CD1c-positive myeloid dendritic cell (primary cell): ENCODE measurements around the gene PELI1.

ENCODE experiments used
- DNase-seq: peaks from one replicate; pipeline ENCODE4 v3.0.0-alpha.2; 2016; ENCODE audit errors: extremely low spot score

Gene PELI1, protein sequence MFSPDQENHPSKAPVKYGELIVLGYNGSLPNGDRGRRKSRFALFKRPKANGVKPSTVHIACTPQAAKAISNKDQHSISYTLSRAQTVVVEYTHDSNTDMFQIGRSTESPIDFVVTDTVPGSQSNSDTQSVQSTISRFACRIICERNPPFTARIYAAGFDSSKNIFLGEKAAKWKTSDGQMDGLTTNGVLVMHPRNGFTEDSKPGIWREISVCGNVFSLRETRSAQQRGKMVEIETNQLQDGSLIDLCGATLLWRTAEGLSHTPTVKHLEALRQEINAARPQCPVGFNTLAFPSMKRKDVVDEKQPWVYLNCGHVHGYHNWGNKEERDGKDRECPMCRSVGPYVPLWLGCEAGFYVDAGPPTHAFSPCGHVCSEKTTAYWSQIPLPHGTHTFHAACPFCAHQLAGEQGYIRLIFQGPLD

GRCh38 chr2:64144057-64145013 lies at the start of gene PELI1:
TSS of gene PELI1 (minus strand) at chr2:64144420. CDS start at chr2:64108310, 36,110 bp downstream.
- DNase-seq, result peak; percentile 92

- DNase-seq, result no peak
These were observed 49.3 kb upstream of the PELI1 start for GRCh38 chr2:64193491-64193890.

DNA sequence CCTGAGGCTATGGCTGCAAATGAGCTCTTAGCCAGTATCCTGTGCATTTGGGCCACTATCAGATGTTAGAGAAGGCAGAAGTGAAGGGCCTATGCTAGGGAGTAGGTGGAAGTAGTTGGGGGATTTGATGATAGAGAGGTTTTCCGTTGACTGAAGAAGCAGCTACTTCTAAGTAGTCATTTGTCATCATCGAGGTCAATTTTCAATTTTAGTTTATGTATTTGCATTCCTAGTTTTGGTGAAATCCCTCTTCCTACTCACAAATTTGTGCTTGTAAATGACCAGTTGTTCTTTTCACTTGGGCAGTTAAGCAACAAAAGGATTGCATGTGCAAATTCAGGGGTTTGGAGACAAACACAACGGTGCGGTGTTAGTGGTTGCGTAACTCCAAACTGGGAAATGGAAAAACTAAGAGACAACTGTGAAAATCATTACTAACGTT lies 48.5 kb upstream of the PELI1 start:
- peak; percentile 73 for DNase-seq

GRCh38 chr2:64192125-64192479 lies 47.9 kb upstream of the PELI1 start:
- DNase-seq, result peak; percentile 89

DNA sequence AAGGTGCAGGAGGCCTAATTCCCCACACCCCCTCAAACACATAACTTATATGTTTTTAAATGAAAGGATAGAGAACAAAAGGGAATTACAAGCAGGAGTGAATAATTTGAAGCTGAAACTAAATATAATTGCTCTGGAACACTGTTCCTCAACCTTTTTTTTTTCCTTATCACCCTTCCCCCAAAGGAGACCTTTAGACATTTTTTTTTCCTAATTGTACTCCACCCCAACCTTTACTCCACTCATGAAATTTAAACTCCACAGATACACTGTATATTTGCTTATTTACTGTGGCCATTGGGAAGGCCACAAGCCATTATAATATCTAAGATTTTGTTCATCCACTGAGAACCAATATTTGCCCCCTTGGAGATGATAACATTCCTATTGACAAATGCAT lies 45.4 kb upstream of the PELI1 start:
- no peak for DNase-seq

DNA sequence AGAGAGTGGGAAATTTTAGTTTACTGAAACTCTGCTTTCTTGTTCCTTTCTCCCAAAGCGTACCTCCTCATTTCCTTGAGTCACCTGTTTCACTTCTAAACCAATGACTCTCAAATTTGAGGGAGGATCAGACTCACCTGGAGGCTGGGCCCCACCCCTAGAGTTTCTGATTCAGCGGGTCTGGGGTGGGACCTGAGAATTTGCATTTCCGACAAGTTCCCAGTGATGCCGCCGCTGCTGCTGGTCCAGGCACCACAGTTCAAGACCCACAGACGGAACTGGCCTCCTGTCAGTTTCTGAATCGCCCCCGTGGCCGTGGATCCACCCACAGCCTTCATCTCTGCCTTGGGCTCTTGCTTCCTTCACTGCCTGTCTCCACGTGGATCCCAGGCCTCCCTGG lies 44.9 kb upstream of the PELI1 start:
- DNase-seq, result no peak

DNA sequence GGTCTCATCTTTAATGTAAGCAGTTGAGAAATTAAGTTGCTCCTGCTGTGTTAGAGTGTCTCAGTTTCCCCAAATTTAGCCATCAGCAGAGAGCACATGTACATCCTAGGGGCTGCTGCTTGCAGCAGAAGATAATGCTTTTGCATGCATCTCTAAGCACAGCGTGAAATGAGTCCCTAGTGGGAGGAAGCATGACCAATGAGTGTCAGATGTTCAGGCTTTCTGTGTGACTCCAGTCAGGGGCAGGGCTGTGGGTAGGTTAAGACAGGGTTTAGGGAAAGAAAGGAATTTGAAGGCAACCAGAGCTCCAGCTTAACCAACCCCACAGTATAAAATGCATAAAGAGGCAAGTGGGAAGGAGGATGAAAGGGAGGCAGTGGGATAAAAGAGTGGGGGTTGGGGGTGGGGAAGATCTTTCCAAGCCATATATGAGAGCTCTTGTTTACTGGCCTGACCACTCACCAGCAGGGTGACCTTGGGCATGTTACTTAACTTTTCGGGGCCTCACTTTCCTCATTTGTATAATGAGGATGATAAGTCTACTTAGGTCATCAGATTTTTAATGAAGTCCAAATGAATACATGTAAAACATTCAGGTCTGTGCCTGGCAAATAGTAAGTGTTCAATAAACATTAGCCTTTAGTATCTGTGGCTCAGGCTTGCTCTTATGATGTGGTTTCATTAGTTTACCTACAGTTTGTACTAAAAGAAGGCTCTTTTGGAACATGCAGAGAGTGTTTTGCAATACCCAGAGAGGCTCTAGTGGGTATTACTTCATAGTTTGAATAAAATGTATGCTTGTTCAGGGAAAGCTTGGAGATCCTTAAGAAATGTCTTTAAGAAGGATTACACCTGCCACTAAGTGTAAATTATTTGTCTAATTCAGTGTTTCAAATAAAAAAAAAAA lies 42.7 kb upstream of the PELI1 start:
- DNase-seq, result no peak

DNA sequence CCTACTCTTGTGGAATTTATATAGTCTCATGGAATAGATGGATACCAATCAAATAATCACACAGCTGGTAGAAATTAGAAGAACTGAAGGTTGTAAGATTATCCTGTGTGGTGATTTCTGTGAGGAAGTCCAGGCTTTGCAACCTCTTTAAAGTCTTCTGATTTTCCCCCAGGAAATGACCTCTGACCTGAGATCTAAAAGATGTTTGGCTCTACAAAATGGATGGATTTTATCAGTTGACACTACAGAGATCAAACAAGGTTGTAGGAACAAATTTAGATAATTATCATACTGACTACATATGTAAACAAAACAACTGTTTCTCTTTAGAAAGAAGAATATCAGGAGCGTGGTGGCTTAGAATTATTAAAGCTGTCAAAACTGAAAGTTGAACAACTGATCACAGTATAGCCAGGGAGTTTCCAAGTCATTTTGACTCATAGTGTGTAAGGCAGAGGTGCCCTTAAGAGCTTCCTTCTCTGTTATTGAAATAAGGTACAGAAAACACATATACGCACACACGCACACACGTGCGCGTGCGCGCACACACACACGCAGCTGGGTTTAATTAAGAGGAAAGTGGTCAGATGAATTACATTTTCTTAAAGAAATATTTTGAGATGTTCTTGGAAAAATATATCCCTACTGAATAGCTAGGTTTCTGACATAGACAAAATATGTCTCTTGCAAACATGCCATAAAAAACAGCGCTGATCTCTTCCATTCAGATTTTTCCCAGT lies 35.5 kb upstream of the PELI1 start:
- DNase-seq, result no peak

DNA sequence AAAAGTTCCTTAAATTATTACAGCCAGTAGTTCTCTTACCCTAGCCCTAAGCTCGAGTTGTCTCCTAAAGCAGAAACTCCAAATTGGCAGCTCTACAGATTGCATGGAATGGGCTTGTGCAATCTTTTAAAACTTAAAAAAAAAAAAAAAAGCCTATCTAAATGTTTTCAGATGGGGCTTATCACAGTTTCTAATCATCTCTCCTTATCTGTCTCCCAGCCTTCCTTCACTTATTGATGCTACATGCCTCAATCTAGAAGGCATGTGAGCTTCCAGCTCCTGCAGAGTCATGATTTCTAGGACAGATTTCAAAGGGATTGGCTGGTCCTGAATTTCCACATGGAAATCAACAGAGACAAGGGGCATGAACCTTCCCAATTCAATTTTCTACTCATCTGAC lies 33.1 kb upstream of the PELI1 start:
- no peak for DNase-seq

GRCh38 chr2:64175419-64176197 lies 31.4 kb upstream of the PELI1 start:
- no peak for DNase-seq

DNA sequence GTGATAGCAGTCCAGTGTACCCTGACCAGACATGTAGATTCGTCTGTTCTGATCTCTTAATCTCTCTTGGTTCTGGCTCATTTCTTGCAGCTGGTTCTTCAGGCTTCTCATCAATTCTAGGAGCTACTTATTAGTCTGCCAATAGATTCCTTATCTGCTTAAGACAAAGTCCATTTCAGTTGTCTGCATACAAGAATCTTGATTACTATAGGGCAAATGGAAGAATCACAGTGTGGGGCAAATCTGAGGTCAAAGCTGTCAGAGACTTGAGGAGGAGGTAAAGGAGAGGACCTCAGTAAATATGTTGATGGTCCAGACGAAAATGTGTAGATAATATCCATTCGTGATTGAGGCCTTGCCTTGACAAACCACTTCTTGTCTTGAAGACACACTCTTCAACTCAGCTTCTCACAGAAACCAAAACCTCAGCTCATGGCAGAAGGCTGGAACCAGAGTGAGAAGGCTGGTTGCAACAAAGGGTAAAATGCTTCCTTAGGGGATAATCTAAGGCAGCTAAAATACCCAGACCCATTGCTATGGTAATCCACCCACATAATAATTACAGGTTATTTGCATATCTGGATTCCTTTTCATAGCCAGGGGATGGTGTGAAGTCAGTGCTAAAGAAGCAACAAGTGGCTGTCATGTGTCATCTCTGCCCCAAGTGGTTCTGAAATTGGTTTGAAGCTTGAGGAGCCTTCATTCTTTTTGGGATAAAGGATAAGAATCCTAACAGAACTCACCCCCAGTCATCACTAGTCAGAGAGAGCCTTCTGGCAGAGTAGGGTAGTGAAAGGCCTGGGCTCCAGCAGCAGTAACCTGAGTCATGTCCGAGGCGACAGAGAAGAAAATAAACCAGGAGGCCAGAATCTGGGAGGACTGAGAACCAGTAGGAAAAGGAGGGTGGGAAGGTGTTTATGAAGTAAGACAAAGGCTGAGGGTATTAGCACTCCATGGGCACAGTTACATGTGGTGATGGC lies 29.2 kb upstream of the PELI1 start:
- no peak for DNase-seq

- no peak for DNase-seq
These were observed 24.5 kb upstream of the PELI1 start for GRCh38 chr2:64168756-64169155.

- DNase-seq, result no peak
These were observed 24.0 kb upstream of the PELI1 start for GRCh38 chr2:64168201-64168600.

GRCh38 chr2:64166637-64167420 lies 22.6 kb upstream of the PELI1 start:
- DNase-seq, result no peak

DNA sequence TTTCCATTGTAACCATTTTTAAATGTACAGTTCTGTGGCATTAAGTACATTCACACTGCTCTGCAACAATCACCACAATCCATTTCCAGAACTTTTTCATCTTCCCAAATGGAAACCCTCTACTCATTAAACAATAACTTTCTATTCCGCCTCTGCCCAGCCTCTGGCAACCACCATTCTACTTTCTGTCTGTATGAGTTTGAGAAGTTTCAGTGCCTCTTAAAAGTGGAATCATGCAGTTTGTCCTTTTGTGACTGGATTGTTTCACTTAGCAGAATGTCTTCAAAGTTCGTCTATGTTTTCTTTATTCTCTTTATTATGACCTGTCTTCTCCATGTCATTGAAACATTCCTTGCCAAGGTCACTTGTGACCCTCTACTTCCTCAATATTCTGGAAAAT lies 22.0 kb upstream of the PELI1 start:
- DNase-seq, result peak; percentile 11

DNA sequence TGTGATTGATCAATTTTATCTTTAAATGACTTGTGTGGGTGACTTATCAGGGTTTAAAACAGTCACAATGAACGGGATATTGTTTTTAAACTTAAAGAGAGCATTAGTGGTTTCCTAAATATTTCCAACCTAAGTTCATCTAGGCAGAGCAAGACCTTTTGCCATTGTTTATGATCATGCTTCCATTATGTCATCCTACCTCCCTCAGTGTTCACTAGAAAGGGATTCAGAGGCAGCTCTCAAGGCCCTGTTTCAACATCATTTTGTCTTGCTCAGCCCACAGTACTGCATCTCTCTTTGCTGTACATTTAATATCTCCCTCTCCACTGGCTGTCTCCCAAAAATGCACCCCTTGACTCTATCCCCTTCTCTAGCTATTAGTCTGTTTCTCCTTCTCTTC lies 21.5 kb upstream of the PELI1 start:
- DNase-seq, result no peak

DNA sequence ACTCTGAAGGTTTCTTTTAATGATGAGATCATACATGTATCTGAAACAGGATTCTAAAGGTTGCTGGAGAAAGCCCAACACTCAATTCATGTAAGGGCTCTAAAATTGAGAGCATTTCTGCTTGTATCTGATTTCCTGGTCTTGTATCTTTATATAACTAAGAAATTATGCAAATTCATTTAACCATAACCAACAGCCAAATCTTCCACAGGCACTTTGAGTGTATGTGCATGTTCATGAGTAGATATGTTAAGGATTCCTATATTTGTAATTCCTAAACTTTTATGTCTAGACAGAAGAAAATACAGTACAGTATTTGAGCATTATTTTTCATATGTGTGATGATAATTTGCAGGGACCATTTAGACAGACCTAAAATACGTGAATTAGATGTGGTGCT lies 20.4 kb upstream of the PELI1 start:
- no peak for DNase-seq

DNA sequence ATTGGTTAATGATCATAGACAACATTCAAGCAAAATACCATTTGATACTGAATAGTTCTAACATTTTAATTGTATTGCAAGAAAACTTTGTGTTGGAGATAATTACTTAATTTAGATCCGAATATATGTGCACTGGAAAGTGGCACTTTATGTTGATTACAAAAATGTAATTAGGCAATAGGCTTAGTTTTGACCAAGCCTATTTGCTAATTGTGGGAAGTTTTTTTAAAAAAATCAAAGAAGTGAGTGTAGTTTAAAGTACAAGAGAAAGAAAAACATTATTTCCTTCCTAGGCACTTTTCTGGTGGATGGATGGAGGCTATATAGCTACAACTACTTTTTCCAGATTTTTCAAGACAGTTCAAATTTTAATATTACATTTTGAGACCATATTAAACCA lies 18.3 kb upstream of the PELI1 start:
- no peak for DNase-seq
